Right lobe of liver (tissue), 4 donors: ENCODE results near the gene ARL2.

Experiments
- POLR2A ChIP-seq: fragments of 450-650 bp; IDR thresholded peaks from one replicate; pipeline ENCODE4 v1.6.1; 2017; ENCODE audit warnings: antibody characterized with exemption, mild to moderate bottlenecking
- TF ChIP-seq, protein P1 (sequence below), 4 donors: fragments of 200-600 bp in 3 of 4; fragments of 450-650 bp in 1 of 4; IDR thresholded peaks; one replicate each; pipeline versions ENCODE4 v1.5.1 to v1.8.0; 2016 to 2022; ENCODE audit warnings: antibody characterized with exemption in 4 of 4, mild to moderate bottlenecking in 2 of 4
- donor health status: DM: no; HTN: no; CAD: no.
- donor health status: DM: no; HTN: no; CAD: no.
- donor health status: DM: no; HTN: yes; CAD: no.

DNA sequence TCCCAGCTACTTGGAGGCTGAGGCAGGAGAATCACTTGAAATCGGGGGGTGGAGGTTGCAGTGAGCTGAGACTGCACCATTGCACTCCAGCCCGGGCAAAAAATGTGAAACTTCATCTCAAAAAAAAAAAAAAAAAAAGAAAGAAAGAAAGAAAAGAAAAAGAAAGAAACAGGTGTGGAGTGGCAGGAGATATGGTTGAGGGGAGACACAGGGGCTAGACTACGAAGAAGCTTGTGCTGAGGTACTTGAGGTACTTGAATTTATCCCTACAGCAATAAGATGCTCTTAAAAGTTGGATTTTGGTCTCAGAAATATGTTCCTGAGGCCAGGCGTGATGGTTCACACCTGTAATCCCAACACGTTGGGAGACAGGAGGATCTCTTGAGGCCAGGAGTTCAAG lies 39.8 kb upstream of the ARL2 start:
- no peak for TF ChIP-seq POLR2A
- TF ChIP-seq, protein P1, sequence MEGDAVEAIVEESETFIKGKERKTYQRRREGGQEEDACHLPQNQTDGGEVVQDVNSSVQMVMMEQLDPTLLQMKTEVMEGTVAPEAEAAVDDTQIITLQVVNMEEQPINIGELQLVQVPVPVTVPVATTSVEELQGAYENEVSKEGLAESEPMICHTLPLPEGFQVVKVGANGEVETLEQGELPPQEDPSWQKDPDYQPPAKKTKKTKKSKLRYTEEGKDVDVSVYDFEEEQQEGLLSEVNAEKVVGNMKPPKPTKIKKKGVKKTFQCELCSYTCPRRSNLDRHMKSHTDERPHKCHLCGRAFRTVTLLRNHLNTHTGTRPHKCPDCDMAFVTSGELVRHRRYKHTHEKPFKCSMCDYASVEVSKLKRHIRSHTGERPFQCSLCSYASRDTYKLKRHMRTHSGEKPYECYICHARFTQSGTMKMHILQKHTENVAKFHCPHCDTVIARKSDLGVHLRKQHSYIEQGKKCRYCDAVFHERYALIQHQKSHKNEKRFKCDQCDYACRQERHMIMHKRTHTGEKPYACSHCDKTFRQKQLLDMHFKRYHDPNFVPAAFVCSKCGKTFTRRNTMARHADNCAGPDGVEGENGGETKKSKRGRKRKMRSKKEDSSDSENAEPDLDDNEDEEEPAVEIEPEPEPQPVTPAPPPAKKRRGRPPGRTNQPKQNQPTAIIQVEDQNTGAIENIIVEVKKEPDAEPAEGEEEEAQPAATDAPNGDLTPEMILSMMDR (IDR thresholded peaks at IDR 0.05), result no peak
